IMR-90 (cell line): ENCODE data around the gene AQP6. TPM values are rescaled to one million over a fixed set of nuclear protein-coding genes. Genes with fewer than 3 reads are reported as not detected.
A peak's percentile ranks its signal among the peaks of the same experiment; 100 is the strongest.

Experiments
- ATAC-seq: fragments of 200-7000 bp; cut with Tn5 transposase; 2 replicates; pipeline ENCODE4 v1.9.1; 2020; ENCODE audit warnings: low read depth, mild to moderate bottlenecking, moderate library complexity
- BruUV-seq: library from RNA; stranded (reverse); fragments of 400-500 nt; replicated peaks from 2 replicates; lab custom pipeline; 2021; lab: Mats Ljungman, UMichigan
- CTCF ChIA-PET: fragments of 300-600 bp; formaldehyde crosslinking; extraction: SDS; loops from one replicate; lab custom pipeline; 2021; ENCODE audit warnings: antibody characterized with exemption; lab: Yijun Ruan, JAX
- POLR2A ChIA-PET: fragments of 300-600 bp; sonication (Branson Sonifier 250); formaldehyde crosslinking; loops from one replicate; lab custom pipeline; 2022; ENCODE audit warnings: antibody characterized with exemption; ENCODE audit not compliant: unreplicated experiment; lab: Charles Lee
- DNase-seq: peaks from one replicate; pipeline ENCODE4 v3.0.0; 2013
- H2AFZ ChIP-seq: replicated peaks from 2 replicates; pipeline ENCODE3; 2013; ENCODE audit warnings: low read length, mild to moderate bottlenecking; ENCODE audit not compliant: poor library complexity
- H2AK5ac ChIP-seq: 2 replicates; pipeline ENCODE4 v1.6.1; 2013; ENCODE audit warnings: low read depth, low read length, inconsistent platforms
- H2AK9ac ChIP-seq: replicated peaks from 2 replicates; pipeline ENCODE3; 2013; ENCODE audit warnings: mild to moderate bottlenecking, low read depth, low read length, moderate library complexity; ENCODE audit not compliant: poor library complexity
- H2BK120ac ChIP-seq: 2 replicates; pipeline ENCODE4 v1.6.1; 2013; ENCODE audit warnings: low read depth, low read length, inconsistent platforms
- H2BK15ac ChIP-seq: 3 replicates; pipeline ENCODE4 v1.6.1; 2013; ENCODE audit warnings: low read depth, low read length, inconsistent platforms
- H2BK20ac ChIP-seq: 2 replicates; pipeline ENCODE4 v1.6.1; 2013; ENCODE audit warnings: low read depth, mild to moderate bottlenecking, inconsistent platforms, low read length, moderate library complexity
- H2BK5ac ChIP-seq: 2 replicates; pipeline ENCODE4 v1.6.1; 2013; ENCODE audit warnings: mild to moderate bottlenecking, low read depth, low read length, inconsistent platforms; ENCODE audit not compliant: poor library complexity, severe bottlenecking
- H3K14ac ChIP-seq: replicated peaks from 2 replicates; pipeline ENCODE4 v1.6.1; 2013; ENCODE audit warnings: low read depth, low read length, inconsistent platforms
- H3K18ac ChIP-seq: 2 replicates; pipeline ENCODE4 v1.6.1; 2013; ENCODE audit warnings: low read depth, low read length, control low read depth
- H3K23ac ChIP-seq: 2 replicates; pipeline ENCODE4 v1.6.1; 2013; ENCODE audit warnings: low read depth, low read length, inconsistent platforms
- H3K27ac ChIP-seq: 2 replicates; pipeline ENCODE4 v1.5.1; 2013; ENCODE audit warnings: mild to moderate bottlenecking, control low read depth, low read length; ENCODE audit not compliant: insufficient read depth
- H3K27me3 ChIP-seq: 2 replicates; pipeline ENCODE4 v1.6.1; 2013; ENCODE audit warnings: low read length; ENCODE audit not compliant: control insufficient read depth, insufficient read depth
- H3K36me3 ChIP-seq: 2 replicates; pipeline ENCODE4 v1.6.1; 2013; ENCODE audit warnings: low read length, mixed read lengths; ENCODE audit not compliant: control insufficient read depth, insufficient read depth
- H3K4ac ChIP-seq: 2 replicates; pipeline ENCODE4 v1.6.1; 2013; ENCODE audit warnings: low read depth, low read length, inconsistent platforms
- H3K4me1 ChIP-seq: 2 replicates; pipeline ENCODE4 v1.6.1; 2013; ENCODE audit warnings: low read length, mixed read lengths; ENCODE audit not compliant: control insufficient read depth, insufficient read depth
- H3K4me2 ChIP-seq: 2 replicates; pipeline ENCODE4 v1.6.1; 2013; ENCODE audit warnings: low read depth, mild to moderate bottlenecking, control low read depth, low read length, moderate library complexity
- H3K4me3 ChIP-seq: 2 replicates; pipeline ENCODE4 v1.5.1; 2013; ENCODE audit warnings: low read depth, mild to moderate bottlenecking, control low read depth, low read length, moderate library complexity; ENCODE audit not compliant: insufficient read depth
- H3K56ac ChIP-seq: 2 replicates; pipeline ENCODE4 v1.6.1; 2013; ENCODE audit warnings: low read length, inconsistent platforms; ENCODE audit not compliant: insufficient read depth; ENCODE audit errors: extremely low read depth
- H3K79me1 ChIP-seq, 2 experiments: 2 replicates each; pipeline ENCODE4 v1.6.1; 2013; ENCODE audit warnings: low read length in 2 of 2, inconsistent platforms in 1 of 2, low read depth in 1 of 2
- H3K9ac ChIP-seq: 2 replicates; pipeline ENCODE4 v1.6.1; 2013; ENCODE audit warnings: low read depth, low read length, control low read depth
- H3K9me1 ChIP-seq: 2 replicates; pipeline ENCODE4 v1.6.1; 2013; ENCODE audit warnings: low read length, inconsistent platforms; ENCODE audit not compliant: insufficient read depth
- H3K9me3 ChIP-seq: 2 replicates; pipeline ENCODE4 v1.6.1; 2013; ENCODE audit warnings: low read length; ENCODE audit not compliant: control insufficient read depth, insufficient read depth
- H4K20me1 ChIP-seq: 2 replicates; pipeline ENCODE4 v1.6.1; 2013; ENCODE audit warnings: low read length, inconsistent platforms; ENCODE audit not compliant: insufficient read depth
- H4K5ac ChIP-seq: 2 replicates; pipeline ENCODE4 v1.6.1; 2013; ENCODE audit warnings: mild to moderate bottlenecking, low read depth, low read length, control low read depth
- H4K8ac ChIP-seq, 2 experiments: 2 replicates each; pipeline ENCODE4 v1.6.1; 2013; ENCODE audit warnings: low read depth in 2 of 2, low read length in 2 of 2, control low read depth in 1 of 2, inconsistent platforms in 1 of 2
- H4K91ac ChIP-seq: 2 replicates; pipeline ENCODE4 v1.6.1; 2013; ENCODE audit warnings: low read depth, low read length, inconsistent platforms; ENCODE audit not compliant: insufficient read depth
- BHLHE40 ChIP-seq: fragments of 150-350 bp; IDR thresholded peaks from 2 replicates; pipeline ENCODE4 v1.6.1; 2016; ENCODE audit warnings: mild to moderate bottlenecking, low read depth, low read length
- CEBPB ChIP-seq: IDR thresholded peaks from 2 replicates; pipeline ENCODE4 v1.6.1; 2012; ENCODE audit warnings: low read depth, low read length, improper control_type of control experiment
- CHD1 ChIP-seq: IDR thresholded peaks from 2 replicates; pipeline ENCODE4 v1.6.1; 2012; ENCODE audit warnings: low read depth, low read length, improper control_type of control experiment
- ELK1 ChIP-seq: fragments of 150-350 bp; IDR thresholded peaks from 2 replicates; pipeline ENCODE4 v1.6.1; 2016; ENCODE audit warnings: low read depth, mild to moderate bottlenecking, low read length, moderate library complexity, borderline replicate concordance
- FOS ChIP-seq: fragments of 150-350 bp; IDR thresholded peaks from 2 replicates; pipeline ENCODE4 v1.6.1; 2016; ENCODE audit warnings: low read depth, low read length
- NFE2L2 ChIP-seq: fragments of 150-350 bp; IDR thresholded peaks from 2 replicates; pipeline ENCODE4 v1.6.1; 2016; ENCODE audit warnings: low read depth, mild to moderate bottlenecking, low read length
- RFX5 ChIP-seq: IDR thresholded peaks from 2 replicates; pipeline ENCODE4 v1.8.0; 2012; ENCODE audit warnings: low read depth, mild to moderate bottlenecking, low read length, moderate library complexity
- SMC3 ChIP-seq: fragments of 150-350 bp; IDR thresholded peaks from 2 replicates; pipeline ENCODE4 v1.6.1; 2016; ENCODE audit warnings: low read depth, mild to moderate bottlenecking, antibody characterized with exemption, low read length, moderate library complexity
- USF2 ChIP-seq: fragments of 150-350 bp; IDR thresholded peaks from 2 replicates; pipeline ENCODE4 v1.6.1; 2017; ENCODE audit warnings: mild to moderate bottlenecking, antibody characterized with exemption, low read length, low read depth
- WGBS, 2 experiments: methylation state at CpG; one replicate each; pipeline versions ENCODE4 v1.1.5 to v1.1.7; 2013; ENCODE audit warnings: missing lambda C conversion rate in 2 of 2; ENCODE audit not compliant: insufficient read length in 1 of 2; ENCODE audit errors: extremely low coverage in 2 of 2; 5-methylcytosine and 5-hydroxymethylcytosine counted together
- dilution Hi-C: fragments of 300-500 bp; cut with HindIII; formaldehyde crosslinking; loops from one replicate; pipeline ENCODE4 v1.14.3; 2018; ENCODE audit warnings: low sequenced_read_pairs; ENCODE audit not compliant: unreplicated experiment
- in situ Hi-C: fragments of 300-500 bp; cut with MboI; formaldehyde crosslinking; loops from 3 replicates; pipeline ENCODE4 v1.14.3; 2019; ENCODE audit warnings: low sequenced_read_pairs, inconsistent platforms, mixed read lengths
- intact Hi-C: fragments of 100-400 bp; cut with micrococcal nuclease; formaldehyde crosslinking; loops from 2 replicates; pipeline ENCODE4 v1.10.0; 2022
- polyA plus RNA-seq, 3 experiments: library from polyadenylated mRNA; depleted of rRNA; stranded (reverse); fragments of >200 nt; gene quantifications; 2 replicates each; pipeline ENCODE4 v1.2.3, GENCODE V29; 2012; ENCODE audit warnings: low replicate concordance in 1 of 3
- total RNA-seq: library from RNA; depleted of rRNA; stranded (reverse); fragments of >200 nt; gene quantifications from 2 replicates; pipeline ENCODE4 v1.2.3, GENCODE V29; 2012

AQP6 gene
- total and polyA plus RNA-seq, 2 of the 4 experiments (the other 2 are of a cell fraction): not detected

- H3K4me2 ChIP-seq: no peak overlapping the region
- intact Hi-C loops: loop anchor here (1.0 to 2.0 kb wide), 2 partner anchors 75 to 168 kb away; no protein-coding TSS in a partner anchor
Observed at GRCh38 chr12:49944718-49945117, 28.0 kb upstream of the AQP6 start.

More at GRCh38 chr12:49944718-49945117, 28.0 kb upstream of the AQP6 start:
- H3K4me3 ChIP-seq: no peak overlapping the region
- peak overlapping the region in 1 of 2 experiments; percentile 23; a peak in 1 of 4 replicates for H4K8ac ChIP-seq
- peak overlapping the region; percentile 10 for H2AFZ ChIP-seq
- dilution Hi-C loops (no loop called here), in situ Hi-C loops (no loop called here)
- no peak overlapping the region for H3K27ac ChIP-seq
- H3K4ac ChIP-seq: peak overlapping the region; percentile 12; the same call in 1 of the 2 replicates
- H3K18ac ChIP-seq: no peak overlapping the region
- no CpG with 5 or more reads among the region's 3 CpGs for WGBS, 2 experiments
- H4K20me1 ChIP-seq: no peaks in the 10 kb centered on the region
- H3K27me3 ChIP-seq: peaks cover 9% of the 10 kb centered on the region; the same call in 1 of the 2 replicates
- H2BK15ac ChIP-seq: no peak overlapping the region
- H2AK5ac ChIP-seq: 0 out of 2 replicates have a peak overlapping the region, but pooled peaks have one; percentile 14
- H2BK120ac ChIP-seq: no peak overlapping the region; the same call in 1 of the 2 replicates
- H2BK20ac ChIP-seq: peak overlapping the region; percentile 41; the same call in 1 of the 2 replicates
- ChIA-PET CTCF (interaction anchor here (1.4 to 1.6 kb wide), 2 partner anchors 17 to 78 kb away, joined by 7 to 10 read pairs; no protein-coding TSS in a partner anchor), POLR2A (no interaction called here)
- no peak overlapping the region for H2AK9ac ChIP-seq
- H3K9me1 ChIP-seq: 0 out of 2 replicates have a peak, but pooled peaks cover 3% of the 10 kb centered on the region
- H3K9me3 ChIP-seq: no peaks in the 10 kb centered on the region
- no peak overlapping the region for H3K23ac ChIP-seq
- H3K36me3 ChIP-seq: no peaks in the 10 kb centered on the region
- no TSS peak for BruUV-seq
- H3K79me1 ChIP-seq: no peaks in the 10 kb centered on the region
- DNase-seq (no peak), ATAC-seq (no peak)
- H3K14ac ChIP-seq: no peak overlapping the region
- no peaks in the 10 kb centered on the region; the same call in 1 of the 2 replicates for H3K4me1 ChIP-seq
- no peak for TF ChIP-seq SMC3
- no peak for TF ChIP-seq CHD1
- TF ChIP-seq ELK1: no peak
- no peak for TF ChIP-seq RFX5
- TF ChIP-seq CEBPB: no peak
- TF ChIP-seq FOS: no peak
- TF ChIP-seq USF2: no peak
- TF ChIP-seq BHLHE40: no peak
- TF ChIP-seq NFE2L2: no peak
- H3K9ac ChIP-seq: no peak overlapping the region
- H4K91ac ChIP-seq: no peak overlapping the region
- no peak overlapping the region for H2BK5ac ChIP-seq
- H3K56ac ChIP-seq: no peak overlapping the region
- no peak overlapping the region for H4K5ac ChIP-seq
